HG02938 (cell line): Measurements from ENCODE around the gene SAMD11.
"Not testable (repeated sequence)": the region's sequence is repeated elsewhere in the genome, so short reads cannot be mapped to it uniquely, and the experiment has no call there.

ENCODE experiments used
- ATAC-seq: cut with Tn5 transposase; IDR thresholded peaks from one replicate; pipeline ENCODE4 v1.9.1; 2021; ENCODE audit warnings: mild to moderate bottlenecking, moderate library complexity; ENCODE audit not compliant: unreplicated experiment

SAMD11 gene, protein sequence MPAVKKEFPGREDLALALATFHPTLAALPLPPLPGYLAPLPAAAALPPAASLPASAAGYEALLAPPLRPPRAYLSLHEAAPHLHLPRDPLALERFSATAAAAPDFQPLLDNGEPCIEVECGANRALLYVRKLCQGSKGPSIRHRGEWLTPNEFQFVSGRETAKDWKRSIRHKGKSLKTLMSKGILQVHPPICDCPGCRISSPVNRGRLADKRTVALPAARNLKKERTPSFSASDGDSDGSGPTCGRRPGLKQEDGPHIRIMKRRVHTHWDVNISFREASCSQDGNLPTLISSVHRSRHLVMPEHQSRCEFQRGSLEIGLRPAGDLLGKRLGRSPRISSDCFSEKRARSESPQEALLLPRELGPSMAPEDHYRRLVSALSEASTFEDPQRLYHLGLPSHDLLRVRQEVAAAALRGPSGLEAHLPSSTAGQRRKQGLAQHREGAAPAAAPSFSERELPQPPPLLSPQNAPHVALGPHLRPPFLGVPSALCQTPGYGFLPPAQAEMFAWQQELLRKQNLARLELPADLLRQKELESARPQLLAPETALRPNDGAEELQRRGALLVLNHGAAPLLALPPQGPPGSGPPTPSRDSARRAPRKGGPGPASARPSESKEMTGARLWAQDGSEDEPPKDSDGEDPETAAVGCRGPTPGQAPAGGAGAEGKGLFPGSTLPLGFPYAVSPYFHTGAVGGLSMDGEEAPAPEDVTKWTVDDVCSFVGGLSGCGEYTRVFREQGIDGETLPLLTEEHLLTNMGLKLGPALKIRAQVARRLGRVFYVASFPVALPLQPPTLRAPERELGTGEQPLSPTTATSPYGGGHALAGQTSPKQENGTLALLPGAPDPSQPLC

GRCh38 chr1:923131-923990 lies at the start of gene SAMD11:
Gene SAMD11 (plus strand): TSS chr1:923923. CDS start chr1:924432, 509 bp downstream.
- no peak for ATAC-seq

- not testable (repeated sequence) for ATAC-seq
These were observed 47.1 kb upstream of the SAMD11 start for GRCh38 chr1:876428-877208.

- not testable (repeated sequence) for ATAC-seq
These were observed 46.3 kb upstream of the SAMD11 start for GRCh38 chr1:877209-877986.

DNA sequence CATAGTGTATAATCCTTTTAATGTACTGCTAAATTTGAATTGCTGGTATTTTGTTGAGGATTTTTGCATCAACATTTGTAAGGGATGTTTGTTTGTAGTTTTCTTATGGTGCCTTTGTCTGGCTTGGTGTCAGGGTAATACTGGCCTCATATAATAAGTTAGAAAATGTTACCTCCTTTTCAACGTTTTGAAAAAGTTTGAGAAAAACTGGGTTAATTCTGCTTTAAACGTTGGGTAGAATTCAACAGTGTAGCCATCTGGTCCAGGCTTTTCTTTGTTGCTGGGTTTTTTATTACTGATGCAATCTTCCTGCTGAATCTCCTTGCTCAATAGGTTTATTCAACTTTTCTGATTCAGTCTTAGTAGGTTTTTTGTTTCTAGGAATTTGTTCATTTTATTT lies 43.2 kb upstream of the SAMD11 start:
- ATAC-seq = not testable (repeated sequence)

DNA sequence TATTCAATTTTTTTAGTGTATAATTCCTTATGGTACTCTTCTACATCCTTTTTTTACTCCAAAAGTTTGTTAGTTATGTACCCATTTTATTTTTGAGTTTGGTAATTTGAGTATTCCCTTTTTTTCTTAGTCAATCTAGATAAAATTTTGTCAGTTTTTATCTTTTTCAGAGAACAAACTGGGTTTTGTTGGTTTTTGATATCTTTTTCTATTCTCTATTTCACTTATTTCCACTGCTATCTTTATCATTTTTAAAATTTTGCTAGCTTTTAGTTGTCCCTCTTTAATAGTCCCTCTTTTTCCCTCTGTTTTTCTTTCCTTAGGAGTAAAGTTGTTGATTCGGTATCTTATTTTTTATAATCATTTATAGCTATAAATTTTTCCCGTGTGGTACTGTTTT lies 42.8 kb upstream of the SAMD11 start:
- ATAC-seq = not testable (repeated sequence)

- no peak for ATAC-seq
These were observed 37.4 kb upstream of the SAMD11 start for GRCh38 chr1:886311-886710.

DNA sequence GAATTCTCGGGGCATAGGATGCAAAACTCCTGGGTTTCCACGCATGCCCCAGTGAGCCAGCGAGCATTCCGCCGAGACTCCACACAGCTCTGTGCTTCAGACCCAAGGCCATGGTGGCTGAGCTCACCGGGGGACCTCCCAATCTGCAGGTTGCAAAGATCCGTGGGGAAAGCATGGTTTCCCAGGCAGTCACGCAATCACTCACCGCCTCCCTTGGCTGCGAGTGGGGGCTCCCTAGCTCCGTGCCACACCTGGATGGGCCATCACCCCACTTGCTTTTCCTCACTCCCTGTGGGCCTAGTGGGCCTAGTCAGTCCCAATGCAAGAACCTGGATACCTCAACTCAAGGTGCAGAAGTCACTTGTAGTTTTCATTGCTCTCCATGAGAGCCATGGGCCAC lies 37.0 kb upstream of the SAMD11 start:
- ATAC-seq = no peak

DNA sequence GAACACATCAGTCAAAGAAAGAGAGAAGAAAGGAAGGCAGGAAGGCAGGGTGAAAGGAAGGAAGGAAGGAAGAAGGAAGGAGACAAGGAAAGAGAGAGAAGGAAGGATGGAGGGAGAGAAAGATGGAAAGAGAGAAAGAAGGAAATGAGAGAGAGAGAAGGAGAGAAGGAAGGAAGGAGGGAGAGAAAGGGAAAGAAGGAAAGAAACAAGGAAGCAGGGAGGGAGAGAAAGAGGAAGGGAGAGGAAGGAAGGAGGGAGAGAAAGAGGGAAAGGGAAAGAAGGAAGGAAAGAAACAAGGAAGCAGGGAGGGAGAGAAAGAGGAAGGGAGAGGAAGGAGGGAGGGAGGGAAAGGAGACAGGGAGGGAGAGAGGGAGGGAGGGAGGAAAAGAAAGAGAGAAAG lies 35.4 kb upstream of the SAMD11 start:
- no peak for ATAC-seq

GRCh38 chr1:889774-890173 lies 33.9 kb upstream of the SAMD11 start:
- ATAC-seq = not testable (repeated sequence)

DNA sequence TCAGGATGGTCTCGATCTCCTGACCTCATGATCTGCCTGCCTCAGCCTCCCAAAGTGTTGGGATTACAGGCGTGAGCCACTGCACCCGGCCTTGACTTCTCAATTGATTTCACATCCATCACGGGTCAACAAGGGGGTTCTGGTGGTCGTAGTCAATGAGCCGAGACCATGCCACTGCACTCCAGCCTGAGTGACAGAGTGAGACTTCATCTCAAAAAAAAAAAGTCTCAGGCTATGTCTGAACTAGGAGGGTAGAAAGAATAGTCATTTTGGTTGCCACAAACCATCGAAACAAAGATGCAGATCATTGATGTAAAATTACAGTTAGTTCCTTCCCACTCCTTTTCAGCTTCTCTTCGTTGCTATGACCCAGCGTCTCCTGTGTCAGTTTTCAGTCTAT lies 33.5 kb upstream of the SAMD11 start:
- not testable (repeated sequence) for ATAC-seq

GRCh38 chr1:890661-891060 lies 33.1 kb upstream of the SAMD11 start:
- no peak for ATAC-seq

DNA sequence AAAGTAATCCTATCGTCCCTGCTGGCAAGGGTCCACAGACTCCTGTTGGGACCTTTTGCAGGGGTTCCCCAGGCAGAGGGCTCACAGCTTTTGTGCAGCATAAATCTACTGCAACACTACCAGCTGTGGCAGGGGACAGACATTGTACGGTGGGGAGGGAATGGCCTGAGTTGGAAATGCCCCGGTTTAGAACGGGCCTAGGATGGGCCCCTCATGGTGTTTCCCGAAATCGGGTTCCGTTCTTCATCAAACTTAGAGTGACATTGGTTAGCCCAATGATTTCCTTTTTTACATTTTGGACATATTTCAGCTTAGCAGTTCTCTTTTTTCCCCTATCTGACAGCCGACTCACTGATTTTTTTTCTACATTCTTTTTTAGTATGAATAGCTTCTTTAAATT lies 26.5 kb upstream of the SAMD11 start:
- ATAC-seq = no peak

DNA sequence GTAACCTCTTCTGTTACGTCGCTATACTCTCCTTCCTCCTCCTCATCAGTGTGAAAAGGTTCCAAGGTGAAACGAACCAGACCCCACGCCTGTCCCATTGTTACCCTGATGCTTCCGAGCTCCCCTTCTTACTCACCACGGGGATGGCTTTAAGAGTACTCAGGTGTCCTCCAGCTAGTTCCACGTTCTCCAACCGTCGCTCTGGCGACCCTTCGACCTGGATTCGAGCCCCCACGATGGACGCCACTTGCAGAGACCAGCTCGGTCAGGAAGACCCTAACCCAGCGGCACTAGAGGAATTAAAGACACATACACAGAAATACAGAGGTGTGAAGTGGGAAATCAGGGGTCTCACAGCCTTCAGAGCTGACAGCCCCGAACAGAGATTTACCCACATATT lies 25.8 kb upstream of the SAMD11 start:
- not testable (repeated sequence) for ATAC-seq

- ATAC-seq = no peak
These were observed 23.9 kb upstream of the SAMD11 start for GRCh38 chr1:899636-900317.

DNA sequence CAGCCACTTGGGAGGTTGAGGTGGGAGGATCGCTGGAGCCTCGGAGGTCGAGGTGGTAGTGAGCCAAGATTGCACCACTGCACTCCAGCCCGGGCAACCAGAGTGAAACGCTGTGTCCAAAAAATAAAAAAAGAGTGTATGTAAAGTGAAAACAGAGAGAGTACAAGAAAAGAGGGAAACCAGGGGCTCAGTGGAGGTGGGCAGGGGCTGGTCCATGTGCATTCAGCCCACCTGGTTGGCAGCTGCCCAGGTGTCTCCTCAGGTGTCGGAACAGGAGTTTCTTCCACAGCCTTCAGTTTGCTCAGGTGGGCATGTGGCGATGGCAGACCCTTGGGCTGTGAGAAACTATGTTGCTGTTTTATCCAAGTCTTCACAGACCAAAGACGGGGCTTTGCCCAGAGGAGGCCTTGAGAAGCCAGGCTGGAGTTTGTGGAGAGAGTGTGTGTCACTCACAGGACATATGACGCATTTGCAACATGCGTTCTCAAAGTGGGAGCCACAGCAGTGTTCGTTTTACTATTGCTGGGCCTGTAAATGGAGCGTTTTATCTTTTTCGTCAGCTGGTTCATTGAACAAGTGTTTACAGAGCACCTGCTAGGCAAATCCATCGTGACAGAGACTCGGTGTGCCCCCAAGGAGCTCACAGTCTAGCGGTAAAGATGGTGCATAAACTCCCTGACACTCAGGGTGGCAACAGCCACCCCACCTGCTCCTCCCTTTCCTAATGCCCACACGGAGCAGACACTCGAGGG lies 22.4 kb upstream of the SAMD11 start:
- ATAC-seq = no peak

DNA sequence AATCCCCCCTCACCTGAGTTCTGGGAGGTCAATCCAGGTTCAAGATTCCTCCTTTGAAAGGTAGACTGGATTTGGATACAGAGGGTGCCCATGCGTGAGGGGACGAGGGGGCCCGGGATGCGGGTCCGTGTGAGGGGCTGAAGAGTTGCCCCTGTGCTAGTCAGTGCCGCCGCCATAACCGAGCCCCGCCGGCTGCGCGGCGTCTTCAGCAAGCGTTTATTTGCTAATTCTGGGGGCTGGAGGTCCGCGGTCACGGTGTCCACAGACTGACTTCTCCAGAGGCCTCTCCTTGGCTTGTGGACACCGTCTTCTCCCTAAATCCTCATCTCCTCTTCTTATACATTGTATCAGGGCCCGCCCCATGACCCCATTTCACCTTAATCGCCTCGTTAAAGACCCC lies 20.9 kb upstream of the SAMD11 start:
- no peak for ATAC-seq

GRCh38 chr1:903305-903704 lies 20.4 kb upstream of the SAMD11 start:
- no peak for ATAC-seq

- no peak for ATAC-seq
These were observed 19.9 kb upstream of the SAMD11 start for GRCh38 chr1:903721-904271.
